LNCAP (cell line): ENCODE measurements around the gene CHSY3.

Experiments
- TF ChIP-seq, protein P1 (sequence below): fragments of 450-650 bp; IDR thresholded peaks from 2 replicates; pipeline ENCODE4 v1.5.1; 2017; ENCODE audit warnings: mild to moderate bottlenecking

CHSY3 gene

GRCh38 chr5:130112246-130112645 lies 208.0 kb downstream of the CHSY3 start:
- TF ChIP-seq, protein P1, sequence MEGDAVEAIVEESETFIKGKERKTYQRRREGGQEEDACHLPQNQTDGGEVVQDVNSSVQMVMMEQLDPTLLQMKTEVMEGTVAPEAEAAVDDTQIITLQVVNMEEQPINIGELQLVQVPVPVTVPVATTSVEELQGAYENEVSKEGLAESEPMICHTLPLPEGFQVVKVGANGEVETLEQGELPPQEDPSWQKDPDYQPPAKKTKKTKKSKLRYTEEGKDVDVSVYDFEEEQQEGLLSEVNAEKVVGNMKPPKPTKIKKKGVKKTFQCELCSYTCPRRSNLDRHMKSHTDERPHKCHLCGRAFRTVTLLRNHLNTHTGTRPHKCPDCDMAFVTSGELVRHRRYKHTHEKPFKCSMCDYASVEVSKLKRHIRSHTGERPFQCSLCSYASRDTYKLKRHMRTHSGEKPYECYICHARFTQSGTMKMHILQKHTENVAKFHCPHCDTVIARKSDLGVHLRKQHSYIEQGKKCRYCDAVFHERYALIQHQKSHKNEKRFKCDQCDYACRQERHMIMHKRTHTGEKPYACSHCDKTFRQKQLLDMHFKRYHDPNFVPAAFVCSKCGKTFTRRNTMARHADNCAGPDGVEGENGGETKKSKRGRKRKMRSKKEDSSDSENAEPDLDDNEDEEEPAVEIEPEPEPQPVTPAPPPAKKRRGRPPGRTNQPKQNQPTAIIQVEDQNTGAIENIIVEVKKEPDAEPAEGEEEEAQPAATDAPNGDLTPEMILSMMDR, result no peak

GRCh38 chr5:130115686-130116085 lies 211.4 kb downstream of the CHSY3 start:
- TF ChIP-seq, protein P1, result no peak

DNA sequence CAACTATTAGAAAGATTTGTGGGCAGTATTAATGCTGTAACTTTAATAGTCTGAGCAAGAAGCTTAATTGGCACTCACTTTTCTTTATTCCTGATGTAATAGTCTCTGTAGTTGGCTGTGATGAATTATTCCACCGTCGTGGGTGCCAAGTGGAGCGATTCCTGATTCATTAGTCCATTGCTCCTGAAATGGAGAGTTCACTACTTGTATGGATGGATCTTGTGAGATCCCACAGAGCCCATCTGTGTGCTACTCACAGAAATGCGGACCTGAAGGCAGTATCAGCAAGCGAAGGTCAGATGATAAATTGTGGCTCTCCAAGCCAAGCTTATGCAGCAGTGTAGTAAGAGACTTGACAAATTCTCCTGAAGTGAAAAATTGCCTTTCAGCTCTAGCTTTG lies 212.2 kb downstream of the CHSY3 start:
- TF ChIP-seq, protein P1, result no peak

GRCh38 chr5:130116972-130117371 lies 212.7 kb downstream of the CHSY3 start:
- TF ChIP-seq, protein P1, result no peak

DNA sequence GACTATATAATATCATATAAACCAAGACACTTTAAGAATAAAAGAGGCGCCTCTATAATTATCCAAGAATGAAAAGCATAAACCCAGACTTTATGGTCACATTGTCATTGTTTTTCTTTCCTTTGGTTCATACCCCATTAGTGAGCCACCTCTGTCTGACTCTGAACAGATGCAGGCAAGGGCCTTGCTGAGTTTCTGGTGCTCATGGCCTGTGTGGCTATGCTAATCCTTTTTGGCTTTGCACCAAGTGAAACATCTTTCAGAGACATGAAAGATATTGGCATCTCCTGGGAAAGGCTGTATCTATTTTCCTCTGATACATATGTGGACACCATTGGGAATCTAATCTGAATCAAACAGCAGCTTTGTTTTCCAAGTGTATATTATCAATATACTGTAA lies 222.5 kb downstream of the CHSY3 start:
- TF ChIP-seq, protein P1, result no peak

DNA sequence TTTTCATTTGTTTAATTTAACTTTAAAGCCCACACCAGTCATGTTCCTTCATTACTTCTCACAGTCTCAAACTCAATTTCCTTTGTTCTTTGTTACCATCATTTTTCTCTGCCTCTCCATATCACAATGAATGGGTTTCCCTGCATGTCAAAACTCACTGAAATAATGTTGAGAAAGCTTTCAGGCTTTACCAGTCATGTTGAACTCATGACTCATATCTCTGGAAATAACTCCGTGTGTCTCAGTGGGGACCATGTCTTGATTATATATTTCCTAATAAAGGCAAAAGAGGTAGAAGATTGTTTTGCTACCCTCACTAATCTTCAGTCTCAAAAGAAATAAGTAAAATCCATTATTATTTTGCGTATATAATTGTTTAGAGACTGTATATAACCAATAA lies 231.2 kb downstream of the CHSY3 start:
- TF ChIP-seq, protein P1, result no peak

- TF ChIP-seq, protein P1, result no peak
Observed at GRCh38 chr5:130136300-130136699, 232.0 kb downstream of the CHSY3 start.

DNA sequence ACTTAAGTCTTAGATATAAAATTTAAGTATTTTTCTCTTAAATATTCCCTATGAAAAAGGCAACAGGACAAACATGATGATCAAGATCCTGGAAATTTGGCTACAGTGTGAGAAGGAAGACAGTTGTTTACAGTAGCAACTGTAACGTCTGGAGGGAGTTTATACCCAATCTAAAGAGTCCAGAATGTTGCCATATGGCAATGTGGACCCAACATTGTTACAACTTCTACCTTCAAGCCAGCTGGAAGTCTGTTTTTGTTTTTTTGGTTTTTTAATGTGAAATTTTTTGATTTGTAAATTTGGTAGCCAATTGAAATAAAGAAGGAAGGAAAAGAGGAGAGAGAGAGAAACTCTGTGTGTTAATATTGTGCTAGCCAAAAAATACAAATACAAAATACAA lies 233.4 kb downstream of the CHSY3 start:
- TF ChIP-seq, protein P1, result no peak
